ENCODE measurements around the gene TEX29.
A peak's percentile ranks its signal among the peaks of the same experiment; 100 is the strongest.

Gene TEX29

GRCh38 chr13:111292710-111293485, 27.5 kb upstream of the TEX29 start:
- DNase-seq, result no peak

GRCh38 chr13:111295886-111296285, 24.6 kb upstream of the TEX29 start:
- DNase-seq, result no peak

DNA sequence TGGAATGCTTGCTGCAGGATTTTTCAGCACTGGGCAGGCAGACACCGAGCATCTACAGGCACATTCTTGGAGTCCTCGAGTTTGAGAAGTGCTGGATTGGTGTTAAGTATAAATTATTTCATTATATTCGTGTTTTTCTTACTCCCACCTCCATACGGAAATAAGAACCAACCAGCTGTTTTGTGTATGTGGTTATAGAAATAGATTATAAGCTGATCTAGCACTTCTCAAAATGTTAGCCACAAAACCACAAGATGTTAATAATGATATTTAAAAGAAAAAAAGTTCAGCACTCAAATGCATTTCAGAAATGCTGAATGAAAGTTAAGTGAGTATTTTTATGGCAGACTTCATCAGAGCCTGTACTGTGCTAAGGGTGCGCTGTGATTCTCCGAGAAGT, 24.0 kb upstream of the TEX29 start:
- DNase-seq, result peak; percentile 3

DNA sequence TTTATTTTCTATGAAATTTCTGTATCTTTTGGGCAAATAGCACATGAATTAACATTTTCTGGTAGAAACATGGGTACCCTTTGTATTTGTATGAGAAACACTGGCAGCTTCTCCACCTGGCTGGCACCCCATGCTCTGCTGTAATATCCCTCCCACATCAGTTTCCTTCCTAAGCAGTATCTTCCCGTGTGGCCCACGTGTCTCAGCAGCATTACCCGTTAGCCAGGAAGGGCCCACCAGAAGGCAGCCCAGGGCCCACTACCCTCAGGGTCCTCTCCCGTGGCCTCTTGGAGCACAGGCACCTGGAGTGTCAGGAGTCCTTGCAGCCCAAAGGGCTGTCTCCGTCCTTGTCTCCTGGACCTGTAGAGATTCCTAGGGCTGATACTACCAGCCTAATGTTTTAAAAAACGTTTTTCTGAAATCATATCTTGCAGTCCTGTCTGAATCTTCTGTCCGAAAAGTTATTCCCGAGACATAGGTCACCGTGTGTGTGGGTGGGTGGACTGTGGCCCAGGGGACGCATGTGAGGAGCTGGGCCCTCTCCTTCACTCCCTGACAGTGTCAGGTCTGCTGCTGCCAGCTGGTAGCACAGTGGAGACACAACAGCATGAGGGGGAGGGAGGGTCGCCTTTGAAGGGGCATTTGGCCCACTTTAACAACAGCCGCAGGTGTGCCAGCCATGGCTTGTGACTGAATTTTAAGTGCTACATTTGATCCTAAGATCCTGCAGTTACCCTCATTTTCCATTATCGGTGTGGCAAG, 22.0 kb upstream of the TEX29 start:
- no peak for DNase-seq

GRCh38 chr13:111302045-111302726, 18.3 kb upstream of the TEX29 start:
- no peak for DNase-seq

GRCh38 chr13:111303559-111303958, 16.9 kb upstream of the TEX29 start:
- no peak for DNase-seq

DNA sequence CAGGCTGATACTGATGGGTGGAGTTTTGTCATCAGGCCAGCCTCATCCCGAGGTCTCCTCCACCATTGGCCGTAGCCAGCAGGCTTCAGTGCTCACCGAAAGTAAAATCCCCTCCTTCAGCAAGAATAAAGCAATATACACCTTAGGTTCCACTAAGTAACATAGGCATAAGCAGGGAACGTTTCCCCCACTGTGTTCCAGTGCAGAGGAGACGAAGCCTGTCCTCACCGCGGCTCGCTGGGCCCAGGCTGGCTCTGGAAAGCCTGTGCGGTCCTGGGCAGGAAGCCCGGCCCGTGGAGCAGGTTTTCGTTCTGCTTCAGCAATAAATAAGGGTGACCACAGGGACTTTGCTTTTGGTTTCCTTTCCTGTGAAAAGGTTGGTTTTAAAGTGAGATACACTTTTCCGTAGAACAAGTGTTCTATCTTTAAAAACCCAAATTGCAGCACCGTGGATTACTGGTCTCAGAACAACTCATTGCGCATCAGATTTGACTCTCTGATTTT, 16.3 kb upstream of the TEX29 start:
- no peak for DNase-seq

DNA sequence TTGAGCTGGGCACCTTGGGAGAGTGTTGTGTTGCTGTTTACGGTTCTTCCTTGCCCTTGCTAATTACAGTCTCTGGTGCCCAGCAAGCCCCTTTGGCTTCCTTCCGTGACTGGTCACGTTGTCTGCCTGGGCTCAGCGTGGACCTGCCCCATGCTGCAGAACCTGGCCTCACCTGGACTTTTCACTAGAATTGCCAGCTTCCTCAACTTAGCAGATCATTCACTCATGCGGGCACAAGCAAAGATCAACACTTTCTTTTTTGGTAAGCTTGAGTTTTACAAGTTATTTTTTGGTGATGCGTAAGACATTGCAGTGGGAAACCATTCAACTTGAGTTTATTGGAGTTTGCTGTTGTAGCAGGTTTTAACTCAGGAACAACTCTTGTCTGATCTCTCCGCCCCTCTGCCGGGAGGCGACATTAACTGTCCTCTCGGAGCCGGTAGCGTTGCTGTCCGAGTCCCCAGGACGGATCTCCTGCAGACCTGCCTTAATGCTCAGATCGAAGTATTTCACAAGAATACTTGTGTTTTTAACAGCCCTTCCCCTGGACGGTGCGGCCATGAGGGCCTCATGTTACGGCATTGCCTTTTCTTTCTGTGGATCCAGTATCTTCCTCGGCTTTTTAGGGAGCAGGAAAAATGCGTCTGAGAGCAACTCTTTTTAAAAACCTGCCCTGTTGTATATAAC, 15.7 kb upstream of the TEX29 start:
- DNase-seq, result no peak

- no peak for DNase-seq
These were observed 7.4 kb upstream of the TEX29 start for GRCh38 chr13:111312944-111313590.

DNA sequence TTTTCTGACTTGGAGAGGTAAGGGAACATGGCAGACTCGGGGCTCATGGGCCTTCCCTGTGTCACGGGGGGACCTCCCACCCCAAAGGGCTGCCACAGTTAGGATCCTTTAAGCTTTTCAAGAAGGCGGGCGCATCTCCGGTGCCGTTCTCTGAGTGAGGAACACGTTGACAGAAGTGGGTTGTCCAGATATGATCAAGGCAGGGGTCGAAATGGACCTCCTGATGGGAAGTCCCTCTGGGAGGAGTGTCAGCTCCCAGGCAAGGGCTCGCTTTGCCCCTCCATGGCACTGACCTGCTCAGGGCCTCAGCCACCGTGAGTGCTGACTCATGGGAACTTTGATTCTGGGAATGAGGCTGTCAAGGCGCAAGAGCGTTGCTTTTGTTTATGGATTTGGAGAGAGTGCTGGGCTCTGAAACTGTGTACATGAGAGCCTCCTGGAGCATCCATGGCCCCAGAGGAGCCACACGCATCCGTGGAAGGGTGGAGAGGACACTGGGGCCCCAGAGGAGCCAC, 6.5 kb upstream of the TEX29 start:
- no peak for DNase-seq

- no peak for DNase-seq
These were observed 5.6 kb upstream of the TEX29 start for GRCh38 chr13:111314852-111315251.

DNA sequence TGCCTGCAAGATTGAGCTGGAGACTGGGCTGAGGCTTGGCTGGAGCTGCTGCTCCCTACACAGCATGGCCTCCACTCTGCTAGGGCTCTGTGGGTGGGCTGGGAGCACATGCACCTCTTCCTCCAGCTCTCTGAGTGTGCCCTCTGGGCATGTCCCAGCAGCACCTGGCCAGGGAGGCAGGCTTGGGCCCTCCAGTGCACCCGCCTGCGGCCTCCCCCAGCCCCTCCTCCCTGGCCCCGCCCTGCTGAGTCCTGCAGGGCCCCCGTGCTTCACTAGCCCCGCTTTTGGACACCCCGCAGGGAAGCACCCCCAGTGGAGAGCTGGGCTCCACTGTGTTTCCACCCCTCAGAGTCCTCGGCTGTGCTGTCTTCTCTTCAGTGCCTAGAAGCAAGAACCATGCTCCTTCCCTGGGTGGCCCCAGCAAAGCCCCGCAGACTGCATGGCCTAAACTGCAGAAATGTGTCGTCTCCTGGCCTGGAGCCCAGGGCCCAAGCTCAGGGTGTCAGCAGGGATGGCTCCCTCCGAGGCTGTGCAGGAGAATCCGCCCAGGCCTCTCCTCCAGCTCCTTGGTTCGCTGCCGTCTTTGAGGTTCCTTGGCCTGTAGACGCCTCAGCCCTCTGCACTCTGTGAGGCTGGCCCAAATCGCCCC, 5.0 kb upstream of the TEX29 start:
- no peak for DNase-seq

GRCh38 chr13:111316161-111316730, 4.2 kb upstream of the TEX29 start:
- no peak for DNase-seq

- no peak for DNase-seq
These were observed 3.3 kb upstream of the TEX29 start for GRCh38 chr13:111317042-111317550.

DNA sequence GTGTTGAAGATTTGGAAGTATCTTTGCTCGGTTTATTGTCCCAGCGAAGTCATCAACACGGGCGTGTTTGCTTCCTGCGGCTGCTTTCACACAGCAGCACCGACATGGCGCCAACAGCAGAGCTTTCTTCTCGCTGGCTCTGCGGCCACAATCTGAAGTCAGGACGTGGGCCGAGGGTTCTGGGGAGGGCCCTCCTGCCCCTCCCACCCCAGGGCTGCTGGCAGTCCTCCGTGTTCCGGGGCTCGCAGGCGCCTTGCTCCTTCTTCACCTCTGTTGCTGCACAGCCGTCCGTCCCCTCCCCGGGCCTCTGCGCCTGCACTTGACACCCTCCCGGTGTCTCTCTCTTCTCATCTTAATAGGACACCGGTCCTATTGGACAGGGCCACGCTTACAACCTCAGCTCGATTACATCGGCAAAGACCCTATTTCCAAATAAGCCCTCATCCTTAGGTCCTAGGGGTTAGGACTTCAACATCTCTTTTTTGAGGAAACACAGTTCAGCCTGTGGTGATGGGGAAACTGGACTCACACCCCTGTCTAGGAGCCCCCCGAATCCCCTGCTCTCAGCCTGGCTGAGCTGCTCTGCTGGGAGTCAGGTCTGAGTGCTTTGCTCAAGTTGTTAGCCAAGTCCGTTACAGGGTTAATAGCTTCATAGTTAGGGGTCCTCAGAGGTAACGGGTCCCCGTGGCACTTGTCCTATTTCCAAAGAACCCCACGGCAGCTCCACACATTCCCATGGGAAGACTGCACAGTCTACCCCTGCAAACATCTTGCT, 2.7 kb upstream of the TEX29 start:
- no peak for DNase-seq

DNA sequence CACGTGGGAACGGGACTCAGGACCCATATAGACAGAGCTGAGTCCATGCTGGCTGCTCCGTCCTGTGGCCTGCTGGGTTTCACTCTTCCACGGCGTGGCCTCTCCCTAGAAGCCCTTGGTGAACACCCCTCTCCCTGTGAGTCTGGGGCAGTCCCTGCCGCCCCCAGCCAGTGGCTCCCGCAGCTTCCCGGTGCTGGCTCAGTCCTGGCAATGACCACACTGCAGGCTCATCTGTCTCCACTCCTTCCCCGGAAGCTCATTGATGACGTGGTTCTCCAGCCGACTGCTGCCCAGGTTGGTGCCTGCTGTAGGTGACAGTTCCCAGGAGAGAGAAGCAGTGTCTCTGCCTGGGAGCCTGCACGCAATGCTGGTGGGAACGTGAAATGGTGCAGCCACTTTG, 2.1 kb upstream of the TEX29 start:
- no peak for DNase-seq

- no peak for DNase-seq
These were observed 921 bp upstream of the TEX29 start for GRCh38 chr13:111319521-111319920.

GRCh38 chr13:111322001-111322915, 1.8 kb downstream of the TEX29 start:
- DNase-seq, result no peak

DNA sequence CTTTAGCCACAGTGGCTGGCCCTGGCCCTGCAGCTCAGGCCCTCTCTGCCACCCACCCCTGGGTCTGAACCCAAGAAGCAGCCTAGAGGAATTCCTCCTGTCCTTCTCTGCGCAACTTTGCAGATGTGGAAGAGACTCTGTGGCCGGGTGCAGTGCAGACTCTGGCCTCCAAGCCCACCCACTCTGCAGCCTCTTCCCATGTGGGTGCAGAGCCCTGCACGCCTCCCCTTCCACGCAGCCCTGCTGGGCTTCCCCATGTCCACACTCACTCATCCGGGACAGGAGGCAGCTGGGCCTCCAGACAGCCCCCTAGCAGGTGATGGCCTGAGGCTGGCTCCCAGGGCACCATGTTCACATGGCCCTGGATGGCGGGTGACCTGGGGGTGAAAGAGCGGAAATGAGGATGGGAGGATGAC, 2.5 kb downstream of the TEX29 start:
- DNase-seq, result no peak

Measured in central memory CD4-positive, alpha-beta T cell (primary cell).